ENCODE data around the gene ZNF514.

Gene ZNF514

GRCh38 chr2:95165371-95166064 lies 5.9 kb upstream of the ZNF514 start, which contains the start of gene ZNF2:
TSS of gene ZNF2 (plus strand) at chr2:95165809. CDS start at chr2:95176227, 10,418 bp downstream.
- TF ChIP-seq GATA3 (IDR thresholded peaks at IDR 0.05; ENCODE audit: low read depth, low read length) (no peak), GATA2 (IDR thresholded peaks at IDR 0.05; ENCODE audit: low read depth, low read length) (no peak)

- no peak for TF ChIP-seq GATA3 (IDR thresholded peaks at IDR 0.05; ENCODE audit: low read depth, low read length)
- TF ChIP-seq GATA2 (IDR thresholded peaks at IDR 0.05; ENCODE audit: low read depth, low read length), result no peak
Observed at GRCh38 chr2:95165030-95165370, 5.4 kb upstream of the ZNF514 start.

- TF ChIP-seq GATA2 (IDR thresholded peaks at IDR 0.05; ENCODE audit: low read depth, low read length) (no peak), GATA3 (IDR thresholded peaks at IDR 0.05; ENCODE audit: low read depth, low read length) (no peak)
Observed at GRCh38 chr2:95158891-95159619, 593 bp downstream of the ZNF514 start.

GRCh38 chr2:95158441-95158840 lies 1.2 kb downstream of the ZNF514 start:
- no peak for TF ChIP-seq GATA2 (IDR thresholded peaks at IDR 0.05; ENCODE audit: low read depth, low read length)

- TF ChIP-seq GATA2 (IDR thresholded peaks at IDR 0.05; ENCODE audit: low read depth, low read length) (no peak), GATA3 (IDR thresholded peaks at IDR 0.05; ENCODE audit: low read depth, low read length) (no peak)
Observed at GRCh38 chr2:95149397-95149984, 10.2 kb downstream of the ZNF514 start.

- TF ChIP-seq GATA2 (IDR thresholded peaks at IDR 0.05; ENCODE audit: low read depth, low read length) (no peak), GATA3 (IDR thresholded peaks at IDR 0.05; ENCODE audit: low read depth, low read length) (no peak)
Observed at GRCh38 chr2:95143838-95144237, 15.8 kb downstream of the ZNF514 start.

- TF ChIP-seq GATA2 (IDR thresholded peaks at IDR 0.05; ENCODE audit: low read depth, low read length) (no peak), GATA3 (IDR thresholded peaks at IDR 0.05; ENCODE audit: low read depth, low read length) (no peak)
Observed at GRCh38 chr2:95138702-95139101, 20.9 kb downstream of the ZNF514 start.

- TF ChIP-seq GATA2 (IDR thresholded peaks at IDR 0.05; ENCODE audit: low read depth, low read length) (no peak), GATA3 (IDR thresholded peaks at IDR 0.05; ENCODE audit: low read depth, low read length) (no peak)
Observed at GRCh38 chr2:95122197-95122551, 37.5 kb downstream of the ZNF514 start.

GRCh38 chr2:95121407-95122196 lies 38.0 kb downstream of the ZNF514 start, which contains the start of gene MRPS5:
TSS of gene MRPS5 (minus strand) at chr2:95121808. CDS start at chr2:95121791, 17 bp downstream.
- TF ChIP-seq GATA3 (IDR thresholded peaks at IDR 0.05; ENCODE audit: low read depth, low read length) (no peak), GATA2 (IDR thresholded peaks at IDR 0.05; ENCODE audit: low read depth, low read length) (no peak)

- TF ChIP-seq GATA3 (IDR thresholded peaks at IDR 0.05; ENCODE audit: low read depth, low read length), result no peak
- TF ChIP-seq GATA2 (IDR thresholded peaks at IDR 0.05; ENCODE audit: low read depth, low read length), result no peak
Observed at GRCh38 chr2:95121093-95121406, 38.6 kb downstream of the ZNF514 start.

- no peak for TF ChIP-seq GATA2 (IDR thresholded peaks at IDR 0.05; ENCODE audit: low read depth, low read length)
- TF ChIP-seq GATA3 (IDR thresholded peaks at IDR 0.05; ENCODE audit: low read depth, low read length), result no peak
Observed at GRCh38 chr2:95115418-95115817, 44.2 kb downstream of the ZNF514 start.

GRCh38 chr2:95113464-95113863 lies 46.2 kb downstream of the ZNF514 start:
- TF ChIP-seq GATA2 (IDR thresholded peaks at IDR 0.05; ENCODE audit: low read depth, low read length) (no peak), GATA3 (IDR thresholded peaks at IDR 0.05; ENCODE audit: low read depth, low read length) (no peak)

- TF ChIP-seq GATA2 (IDR thresholded peaks at IDR 0.05; ENCODE audit: low read depth, low read length), result no peak
- no peak for TF ChIP-seq GATA3 (IDR thresholded peaks at IDR 0.05; ENCODE audit: low read depth, low read length)
Observed at GRCh38 chr2:95110395-95110794, 49.3 kb downstream of the ZNF514 start.

GRCh38 chr2:95109260-95109659 lies 50.4 kb downstream of the ZNF514 start:
- no peak for TF ChIP-seq GATA2 (IDR thresholded peaks at IDR 0.05; ENCODE audit: low read depth, low read length)
- TF ChIP-seq GATA3 (IDR thresholded peaks at IDR 0.05; ENCODE audit: low read depth, low read length), result no peak
